WERI-Rb-1 (cell line): ENCODE results near the gene ZNF516.
A peak's percentile ranks its signal among the peaks of the same experiment; 100 is the strongest.

Source experiments
- DNase-seq: peaks from one replicate; pipeline ENCODE4 v3.0.0-alpha.2; 2020
- H3K27ac ChIP-seq: fragments of 250-450 bp; sonication (Bioruptor Pico); 2 replicates; pipeline ENCODE4 v1.5.1; 2020; ENCODE audit warnings: mild to moderate bottlenecking, moderate library complexity
- H3K27me3 ChIP-seq: fragments of 250-450 bp; sonication (Bioruptor Pico); 2 replicates; pipeline ENCODE4 v1.5.1; 2021; ENCODE audit warnings: mild to moderate bottlenecking, low read depth, moderate library complexity; ENCODE audit not compliant: insufficient read depth, severe bottlenecking
- H3K36me3 ChIP-seq: fragments of 250-450 bp; sonication (Bioruptor Pico); 2 replicates; pipeline ENCODE4 v1.5.1; 2020; ENCODE audit warnings: mild to moderate bottlenecking, moderate library complexity
- H3K4me3 ChIP-seq: 2 replicates; pipeline ENCODE4 v1.5.1; 2011; ENCODE audit warnings: low read depth, mild to moderate bottlenecking, control low read depth, low read length
- H3K9me3 ChIP-seq: fragments of 250-450 bp; sonication (Bioruptor Pico); 2 replicates; pipeline ENCODE4 v1.5.1; 2021; ENCODE audit warnings: mild to moderate bottlenecking, moderate library complexity; ENCODE audit not compliant: severe bottlenecking
- CTCF ChIP-seq: IDR thresholded peaks from 2 replicates; pipeline ENCODE4 v1.5.1; 2011; ENCODE audit warnings: low read depth, mild to moderate bottlenecking, control low read depth, inconsistent platforms, low read length

ZNF516 gene

GRCh38 chr18:76457475-76457874 lies 37.6 kb downstream of the ZNF516 start:
- H3K27me3 ChIP-seq = no peaks in the 10 kb centered on the region
- no peak overlapping the region for H3K4me3 ChIP-seq
- H3K27ac ChIP-seq = peak overlapping the region; percentile 96
- no peak for TF ChIP-seq CTCF
- H3K9me3 ChIP-seq = no peaks in the 10 kb centered on the region
- H3K36me3 ChIP-seq = peaks cover 30% of the 10 kb centered on the region
- DNase-seq = no peak

- no peak for TF ChIP-seq CTCF
- peak overlapping the region; percentile 96 for H3K27ac ChIP-seq
- DNase-seq = no peak
- H3K27me3 ChIP-seq = no peaks in the 10 kb centered on the region
- no peaks in the 10 kb centered on the region for H3K9me3 ChIP-seq
- no peak overlapping the region for H3K4me3 ChIP-seq
- H3K36me3 ChIP-seq = peaks cover 23% of the 10 kb centered on the region
Measured at GRCh38 chr18:76456823-76457222, 38.2 kb downstream of the ZNF516 start.

GRCh38 chr18:76456018-76456750 lies 38.9 kb downstream of the ZNF516 start:
- H3K27me3 ChIP-seq = no peaks in the 10 kb centered on the region
- H3K4me3 ChIP-seq = no peak overlapping the region
- peaks cover 18% of the 10 kb centered on the region for H3K36me3 ChIP-seq
- peak; percentile 79 for DNase-seq
- no peaks in the 10 kb centered on the region for H3K9me3 ChIP-seq
- TF ChIP-seq CTCF = no peak
- peak overlapping the region; percentile 96 for H3K27ac ChIP-seq

GRCh38 chr18:76455003-76455676 lies 39.9 kb downstream of the ZNF516 start:
- TF ChIP-seq CTCF = no peak
- H3K27ac ChIP-seq = peak overlapping the region; percentile 96
- H3K27me3 ChIP-seq = no peaks in the 10 kb centered on the region
- H3K9me3 ChIP-seq = no peaks in the 10 kb centered on the region
- DNase-seq = peak; percentile 46
- peaks cover 13% of the 10 kb centered on the region for H3K36me3 ChIP-seq
- no peak overlapping the region for H3K4me3 ChIP-seq

GRCh38 chr18:76454418-76454817 lies 40.6 kb downstream of the ZNF516 start:
- Histone ChIP-seq H3K36me3 (peaks cover 6% of the 10 kb centered on the region), H3K27me3 (no peaks in the 10 kb centered on the region), H3K27ac (peak overlapping the region; percentile 96), H3K4me3 (no peak overlapping the region), H3K9me3 (no peaks in the 10 kb centered on the region)
- no peak for TF ChIP-seq CTCF
- no peak for DNase-seq
